Astrocyte (in vitro differentiated cells and primary cell): ENCODE data around the gene GLB1L. TPM values are rescaled to one million over a fixed set of nuclear protein-coding genes. Genes with fewer than 3 reads are reported as not detected.

ENCODE experiments used
- DNase-seq: peaks from one replicate; pipeline ENCODE4 v3.0.0-alpha.2; 2010; ENCODE audit warnings: low read depth
- FAIRE-seq: peaks from 2 replicates; lab custom pipeline; 2011; peaks lifted over from hg19 to GRCh38; lab: Jason Lieb, UNC
- H2AFZ ChIP-seq: 2 replicates; pipeline ENCODE4 v1.6.0; 2012; ENCODE audit warnings: low read depth, low read length, inconsistent platforms
- H3K27ac ChIP-seq: 2 replicates; pipeline ENCODE4 v1.5.1; 2011; ENCODE audit warnings: low read depth, low read length, inconsistent platforms
- H3K27me3 ChIP-seq: 2 replicates; pipeline ENCODE4 v1.6.0; 2011; ENCODE audit warnings: low read length, inconsistent platforms; ENCODE audit not compliant: insufficient read depth
- H3K36me3 ChIP-seq: 2 replicates; pipeline ENCODE4 v1.5.1; 2011; ENCODE audit warnings: low read length, inconsistent platforms; ENCODE audit not compliant: insufficient read depth
- H3K4me1 ChIP-seq: 2 replicates; pipeline ENCODE4 v1.5.1; 2011; ENCODE audit warnings: low read length, inconsistent platforms; ENCODE audit not compliant: insufficient read depth
- H3K4me2 ChIP-seq: 2 replicates; pipeline ENCODE4 v1.6.0; 2012; ENCODE audit warnings: low read length, inconsistent platforms
- H3K4me3 ChIP-seq: 2 replicates; pipeline ENCODE4 v1.5.1; 2011; ENCODE audit warnings: low read depth, mild to moderate bottlenecking, low read length, inconsistent platforms; ENCODE audit not compliant: insufficient read depth
- H3K79me2 ChIP-seq: 2 replicates; pipeline ENCODE4 v1.6.0; 2012; ENCODE audit warnings: mild to moderate bottlenecking, low read length, inconsistent platforms; ENCODE audit not compliant: insufficient read depth
- H3K9ac ChIP-seq: 2 replicates; pipeline ENCODE4 v1.6.0; 2012; ENCODE audit warnings: mild to moderate bottlenecking, low read length, inconsistent platforms
- H3K9me3 ChIP-seq: 2 replicates; pipeline ENCODE4 v1.5.1; 2012; ENCODE audit warnings: low read depth, mild to moderate bottlenecking, low read length, inconsistent platforms; ENCODE audit not compliant: insufficient read depth
- H4K20me1 ChIP-seq: 2 replicates; pipeline ENCODE4 v1.6.0; 2012; ENCODE audit warnings: low read length, inconsistent platforms; ENCODE audit not compliant: insufficient read depth
- H3K27ac Mint-ChIP-seq: one replicate; pipeline ENCODE4 v1.8.0; 2021; ENCODE audit warnings: mild to moderate bottlenecking, mixed read lengths; ENCODE audit not compliant: unreplicated experiment
- H3K27me3 Mint-ChIP-seq: one replicate; pipeline ENCODE4 v1.8.0; 2021; ENCODE audit warnings: low read depth, mixed read lengths; ENCODE audit not compliant: unreplicated experiment
- H3K36me3 Mint-ChIP-seq: one replicate; pipeline ENCODE4 v1.8.0; 2021; ENCODE audit warnings: low read depth, mixed read lengths; ENCODE audit not compliant: unreplicated experiment
- H3K4me1 Mint-ChIP-seq: one replicate; pipeline ENCODE4 v1.8.0; 2021; ENCODE audit warnings: low read depth, mixed read lengths; ENCODE audit not compliant: unreplicated experiment
- H3K4me3 Mint-ChIP-seq: one replicate; pipeline ENCODE4 v1.8.0; 2021; ENCODE audit warnings: mild to moderate bottlenecking, moderate library complexity, mixed read lengths; ENCODE audit not compliant: unreplicated experiment
- H3K9me3 Mint-ChIP-seq: one replicate; pipeline ENCODE4 v1.8.0; 2021; ENCODE audit warnings: mild to moderate bottlenecking, mixed read lengths; ENCODE audit not compliant: unreplicated experiment
- EZH2 ChIP-seq: IDR thresholded peaks from 2 replicates; pipeline ENCODE4 v1.6.1; 2012; ENCODE audit warnings: mild to moderate bottlenecking, low read length, inconsistent platforms; ENCODE audit not compliant: insufficient read depth
- total RNA-seq: library from RNA; stranded (reverse); gene quantifications from 2 replicates; pipeline ENCODE4 v1.2.1, GENCODE V29; 2021
- TF ChIP-seq, protein P1 (sequence below): IDR thresholded peaks from 2 replicates; pipeline ENCODE4 v1.5.1; 2011; ENCODE audit warnings: low read depth, mild to moderate bottlenecking, inconsistent platforms, low read length, moderate library complexity; ENCODE audit not compliant: insufficient read depth

The GLB1L gene
- total RNA-seq, 1 donor from 2014 or later: 2.7 TPM

DNA sequence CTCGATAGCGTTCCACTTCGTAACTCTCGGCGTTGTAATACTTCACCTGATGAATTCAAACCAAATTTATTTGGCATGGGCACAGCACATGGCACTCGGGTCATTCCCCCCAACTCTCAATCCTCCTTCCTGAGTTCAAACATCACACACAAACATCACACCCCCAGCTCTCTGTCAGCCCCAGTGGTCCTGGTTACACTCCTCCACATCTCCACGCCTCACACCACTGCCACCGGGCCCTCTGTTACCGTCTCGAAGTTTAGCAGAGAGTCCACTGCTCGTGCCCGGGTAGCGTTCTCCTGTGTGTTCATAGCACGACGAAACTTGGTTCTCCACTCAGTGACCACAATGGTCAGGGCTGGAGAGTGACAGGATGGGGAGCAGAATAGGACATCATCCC, 31.1 kb downstream of the GLB1L start:
- H3K4me1 Mint-ChIP-seq: peaks cover 6% of the 10 kb centered on the region
- Histone ChIP-seq H3K4me1 (peaks cover 17% of the 10 kb centered on the region), H2AFZ (no peak overlapping the region), H3K9ac (no peak overlapping the region), H3K27ac (no peak overlapping the region), H4K20me1 (peaks cover 1% of the 10 kb centered on the region), H3K27me3 (no peaks in the 10 kb centered on the region), H3K4me3 (no peak overlapping the region), H3K36me3 (peaks cover 7% of the 10 kb centered on the region), H3K9me3 (no peaks in the 10 kb centered on the region), H3K79me2 (peaks cover 8% of the 10 kb centered on the region), H3K4me2 (no peak overlapping the region)
- H3K27me3 Mint-ChIP-seq: no peaks in the 10 kb centered on the region
- TF ChIP-seq, protein P1, sequence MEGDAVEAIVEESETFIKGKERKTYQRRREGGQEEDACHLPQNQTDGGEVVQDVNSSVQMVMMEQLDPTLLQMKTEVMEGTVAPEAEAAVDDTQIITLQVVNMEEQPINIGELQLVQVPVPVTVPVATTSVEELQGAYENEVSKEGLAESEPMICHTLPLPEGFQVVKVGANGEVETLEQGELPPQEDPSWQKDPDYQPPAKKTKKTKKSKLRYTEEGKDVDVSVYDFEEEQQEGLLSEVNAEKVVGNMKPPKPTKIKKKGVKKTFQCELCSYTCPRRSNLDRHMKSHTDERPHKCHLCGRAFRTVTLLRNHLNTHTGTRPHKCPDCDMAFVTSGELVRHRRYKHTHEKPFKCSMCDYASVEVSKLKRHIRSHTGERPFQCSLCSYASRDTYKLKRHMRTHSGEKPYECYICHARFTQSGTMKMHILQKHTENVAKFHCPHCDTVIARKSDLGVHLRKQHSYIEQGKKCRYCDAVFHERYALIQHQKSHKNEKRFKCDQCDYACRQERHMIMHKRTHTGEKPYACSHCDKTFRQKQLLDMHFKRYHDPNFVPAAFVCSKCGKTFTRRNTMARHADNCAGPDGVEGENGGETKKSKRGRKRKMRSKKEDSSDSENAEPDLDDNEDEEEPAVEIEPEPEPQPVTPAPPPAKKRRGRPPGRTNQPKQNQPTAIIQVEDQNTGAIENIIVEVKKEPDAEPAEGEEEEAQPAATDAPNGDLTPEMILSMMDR: no peak
- peaks cover 21% of the 10 kb centered on the region for H3K36me3 Mint-ChIP-seq
- H3K27ac Mint-ChIP-seq: peak overlapping the region; percentile 4
- no peak overlapping the region for H3K4me3 Mint-ChIP-seq
- DNase-seq (no peak), FAIRE-seq (no peak)
- H3K9me3 Mint-ChIP-seq: no peaks in the 10 kb centered on the region

DNA sequence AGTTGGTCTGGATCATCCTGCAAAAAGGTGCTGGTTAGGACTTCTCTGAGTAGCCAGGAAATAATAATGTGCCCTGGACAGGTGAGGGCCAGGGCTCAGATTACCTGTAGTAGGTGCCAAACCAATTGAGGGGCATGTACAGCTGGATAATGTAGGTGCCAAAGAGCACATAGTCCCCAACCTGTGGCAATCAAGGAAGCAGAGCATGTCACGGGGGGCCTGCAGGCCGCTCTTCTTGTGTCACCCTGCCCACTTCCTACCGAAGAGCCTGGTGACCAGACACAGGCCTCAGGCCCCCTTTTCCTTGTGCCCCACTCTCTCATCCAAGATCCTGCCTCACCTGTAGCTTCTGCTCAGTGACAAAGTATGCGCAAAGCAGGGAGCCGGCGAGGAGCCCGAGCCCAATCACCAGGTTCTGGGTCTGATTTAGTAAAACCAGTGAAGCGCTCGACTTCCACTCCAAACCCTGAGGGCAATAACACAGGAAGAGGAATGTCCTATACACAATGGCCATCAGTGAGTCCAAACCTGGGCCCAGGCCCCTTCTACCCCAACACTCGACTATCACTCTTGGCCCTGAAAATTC, 31.7 kb downstream of the GLB1L start:
- H3K4me3 ChIP-seq: no peak overlapping the region
- FAIRE-seq: no peak
- Mint-ChIP-seq H3K27me3 (no peaks in the 10 kb centered on the region), H3K9me3 (no peaks in the 10 kb centered on the region), H3K36me3 (peaks cover 25% of the 10 kb centered on the region), H3K27ac (no peak overlapping the region), H3K4me1 (peaks cover 6% of the 10 kb centered on the region), H3K4me3 (no peak overlapping the region)
- no peak overlapping the region for H2AFZ ChIP-seq
- no peak overlapping the region for H3K9ac ChIP-seq
- H3K27ac ChIP-seq: no peak overlapping the region
- no peak overlapping the region for H3K4me2 ChIP-seq
- H3K4me1 ChIP-seq: peaks cover 11% of the 10 kb centered on the region
- DNase-seq: no peak
- no peaks in the 10 kb centered on the region for H3K27me3 ChIP-seq
- H3K9me3 ChIP-seq: no peaks in the 10 kb centered on the region
- TF ChIP-seq, protein P1: no peak
- TF ChIP-seq EZH2: no peak
- peaks cover 8% of the 10 kb centered on the region for H3K79me2 ChIP-seq
- peaks cover under 1% of the 10 kb centered on the region for H4K20me1 ChIP-seq
- peaks cover 7% of the 10 kb centered on the region for H3K36me3 ChIP-seq

GRCh38 chr2:219213026-219213415, 32.2 kb downstream of the GLB1L start:
- H3K9me3 Mint-ChIP-seq: no peaks in the 10 kb centered on the region
- no peak overlapping the region for H3K4me3 ChIP-seq
- peaks cover 9% of the 10 kb centered on the region for H3K4me1 ChIP-seq
- peaks cover 7% of the 10 kb centered on the region for H3K36me3 ChIP-seq
- no peak overlapping the region for H3K27ac ChIP-seq
- no peak overlapping the region for H3K27ac Mint-ChIP-seq
- H3K79me2 ChIP-seq: peaks cover 8% of the 10 kb centered on the region
- no peak overlapping the region for H3K9ac ChIP-seq
- no peak overlapping the region for H2AFZ ChIP-seq
- H3K36me3 Mint-ChIP-seq: peaks cover 25% of the 10 kb centered on the region
- no peaks in the 10 kb centered on the region for H3K9me3 ChIP-seq
- peaks cover 9% of the 10 kb centered on the region for H3K4me1 Mint-ChIP-seq
- no peaks in the 10 kb centered on the region for H3K27me3 ChIP-seq
- H3K27me3 Mint-ChIP-seq: no peaks in the 10 kb centered on the region
- TF ChIP-seq, protein P1: no peak
- DNase-seq (no peak), FAIRE-seq (no peak)
- H3K4me2 ChIP-seq: no peak overlapping the region
- no peak overlapping the region for H3K4me3 Mint-ChIP-seq
- peaks cover 7% of the 10 kb centered on the region for H4K20me1 ChIP-seq
